IPS DF 6.9 (cell line): ENCODE measurements around the gene BLM.
"Not testable (repeated sequence)": the region's sequence is repeated elsewhere in the genome, so short reads cannot be mapped to it uniquely, and the experiment has no call there.

ENCODE experiments used
- DNase-seq: peaks from one replicate; pipeline ENCODE4 v3.0.0-alpha.2; 2013; ENCODE audit warnings: low read depth, low spot score
- H3K27ac ChIP-seq: one replicate; pipeline ENCODE4 v1.5.1; 2013; ENCODE audit warnings: low read length, control low read depth
- H3K27me3 ChIP-seq: 2 replicates; pipeline ENCODE4 v1.6.1; 2013; ENCODE audit warnings: mild to moderate bottlenecking, low read length; ENCODE audit not compliant: control insufficient read depth, insufficient read depth
- H3K36me3 ChIP-seq: 2 replicates; pipeline ENCODE4 v1.6.1; 2013; ENCODE audit warnings: low read length; ENCODE audit not compliant: control insufficient read depth, insufficient read depth
- H3K4me1 ChIP-seq: 2 replicates; pipeline ENCODE4 v1.6.1; 2013; ENCODE audit warnings: low read length; ENCODE audit not compliant: control insufficient read depth, insufficient read depth
- H3K4me3 ChIP-seq: 2 replicates; pipeline ENCODE4 v1.5.1; 2013; ENCODE audit warnings: mild to moderate bottlenecking, low read length
- H3K9me3 ChIP-seq: 2 replicates; pipeline ENCODE4 v1.6.1; 2013; ENCODE audit warnings: low read length, inconsistent platforms; ENCODE audit not compliant: control insufficient read depth, insufficient read depth
- WGBS: extraction: QIAGEN DNeasy Blood & Tissue Kit; methylation state at CpG from one replicate; pipeline ENCODE4 v1.1.7; 2013; ENCODE audit warnings: mixed read lengths, missing lambda C conversion rate; ENCODE audit not compliant: insufficient read length, insufficient coverage; 5-methylcytosine and 5-hydroxymethylcytosine counted together

Gene BLM

DNA sequence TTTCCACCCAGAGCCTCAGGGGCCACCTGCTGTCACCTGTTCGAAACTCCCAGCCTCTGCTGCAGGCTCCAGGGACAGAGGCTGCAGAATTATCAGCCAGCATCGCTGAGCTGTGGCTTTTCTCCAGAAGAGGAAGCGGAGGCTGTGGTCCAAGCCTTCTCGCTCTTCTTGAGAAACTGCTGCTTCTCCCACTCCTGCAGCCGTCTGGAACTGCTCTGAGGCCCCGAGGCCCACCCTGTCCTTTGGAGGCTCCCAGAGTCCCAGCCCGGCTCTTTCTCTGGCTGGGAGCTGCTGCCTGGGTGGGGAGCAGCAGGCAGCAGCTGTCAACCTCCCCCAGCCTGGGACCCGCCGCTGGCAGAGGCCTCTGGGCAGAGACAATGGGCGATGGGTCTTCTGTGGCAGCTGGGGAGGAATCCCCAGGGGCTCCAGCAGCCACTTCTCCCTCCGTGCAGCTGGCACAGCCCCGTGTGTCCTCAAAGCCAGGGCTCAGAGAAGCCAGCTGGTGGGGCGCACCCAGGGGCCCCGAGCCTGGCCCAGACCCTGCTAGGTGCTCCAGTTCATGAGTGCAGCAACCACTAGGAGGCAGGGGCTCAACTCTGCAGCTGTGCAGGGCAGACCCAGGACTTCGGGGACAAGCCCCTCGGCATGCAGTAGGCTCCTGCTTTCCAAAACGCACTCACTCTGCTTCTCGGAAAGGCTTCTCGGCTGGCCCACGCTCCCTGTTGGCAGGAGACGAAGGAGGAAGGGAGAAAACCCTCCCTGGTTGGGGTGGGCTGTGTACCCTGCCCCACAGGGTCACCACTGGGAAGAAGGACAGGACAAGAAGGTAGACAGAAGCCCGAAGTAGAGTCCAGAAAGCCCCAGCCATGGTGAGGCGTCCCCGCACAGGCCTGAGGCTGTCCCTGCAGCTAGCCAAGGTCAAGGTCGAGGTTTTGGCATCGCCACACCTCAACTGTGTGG, 101.4 kb downstream of the BLM start:
- WGBS: no CpG with 5 or more reads among the region's 26 CpGs
- no peaks in the 10 kb centered on the region for H3K27me3 ChIP-seq
- no peak for DNase-seq
- H3K9me3 ChIP-seq: no peaks in the 10 kb centered on the region
- peaks cover 9% of the 10 kb centered on the region for H3K4me1 ChIP-seq
- no peak overlapping the region for H3K27ac ChIP-seq
- H3K36me3 ChIP-seq: no peaks in the 10 kb centered on the region; the same call in 1 of the 2 replicates
- no peak overlapping the region for H3K4me3 ChIP-seq

DNA sequence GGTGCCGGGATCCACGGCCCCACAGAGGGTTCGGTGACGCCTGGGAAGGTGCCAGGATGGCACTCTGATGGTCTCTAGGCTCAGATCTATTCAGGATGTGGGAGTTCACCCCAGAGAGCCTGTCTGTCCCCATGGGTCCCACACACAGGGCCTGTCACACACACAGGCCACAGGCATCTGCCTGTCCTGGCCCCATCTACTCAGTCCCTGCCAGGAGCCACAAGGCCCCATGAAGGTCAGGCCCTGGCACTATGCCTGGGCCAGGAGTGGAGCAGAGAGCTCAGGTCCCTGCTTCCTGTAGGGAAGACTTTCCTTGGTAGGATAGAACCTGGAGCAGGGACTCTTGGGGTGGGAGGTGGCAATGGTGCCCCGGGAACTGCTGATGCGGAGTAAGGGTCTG, 102.2 kb downstream of the BLM start:
- Histone ChIP-seq H3K4me1 (peaks cover 7% of the 10 kb centered on the region), H3K9me3 (no peaks in the 10 kb centered on the region), H3K27ac (no peak overlapping the region), H3K4me3 (no peak overlapping the region), H3K36me3 (no peaks in the 10 kb centered on the region), H3K27me3 (no peaks in the 10 kb centered on the region)
- DNase-seq: no peak
- no CpG with 5 or more reads among the region's 6 CpGs for WGBS

DNA sequence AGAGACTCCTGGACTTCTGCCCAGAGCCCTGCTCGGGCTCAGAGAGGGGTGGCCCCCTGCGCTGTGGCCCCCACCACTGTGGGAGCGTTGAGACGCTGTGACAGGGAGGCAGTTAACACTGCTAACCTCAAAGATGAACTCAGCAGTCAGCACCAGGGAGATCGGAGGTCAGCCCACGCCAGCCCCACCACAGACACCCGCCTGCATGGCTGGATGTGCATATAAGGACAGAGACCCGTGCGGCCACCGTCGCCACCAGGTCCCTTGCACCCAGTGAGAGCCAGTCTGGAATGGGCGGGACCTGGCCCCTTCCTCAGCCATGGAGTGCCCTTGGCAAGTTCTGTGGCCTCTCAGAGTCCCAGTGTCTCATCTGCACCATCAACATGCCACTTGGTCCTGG, 102.7 kb downstream of the BLM start:
- no peaks in the 10 kb centered on the region for H3K9me3 ChIP-seq
- peaks cover 6% of the 10 kb centered on the region; the same call in 1 of the 2 replicates for H3K4me1 ChIP-seq
- no peaks in the 10 kb centered on the region for H3K36me3 ChIP-seq
- H3K27ac ChIP-seq: no peak overlapping the region
- no peaks in the 10 kb centered on the region for H3K27me3 ChIP-seq
- H3K4me3 ChIP-seq: no peak overlapping the region
- WGBS: no CpG with 5 or more reads among the region's 12 CpGs
- no peak for DNase-seq

DNA sequence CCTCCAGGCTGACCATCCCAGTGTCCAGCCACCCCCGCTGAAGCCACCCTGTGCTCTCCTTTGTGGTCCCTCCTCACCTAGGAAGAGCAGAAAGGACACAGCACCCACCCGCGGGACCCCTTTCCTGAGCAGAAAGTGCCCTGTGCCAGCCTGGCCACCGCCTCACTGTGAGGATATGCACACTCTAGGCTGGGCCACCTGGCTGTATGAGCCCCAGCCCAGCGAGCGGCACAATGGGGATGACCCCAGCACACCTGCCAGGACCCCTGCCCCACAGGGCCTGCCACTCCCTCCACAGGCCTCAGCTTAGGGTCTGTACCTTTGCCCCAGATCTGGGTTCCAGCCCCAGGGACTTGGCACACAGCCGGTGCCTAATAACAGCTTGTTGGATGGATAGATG, 103.3 kb downstream of the BLM start:
- no peak overlapping the region for H3K4me3 ChIP-seq
- no peak for DNase-seq
- no CpG with 5 or more reads among the region's 7 CpGs for WGBS
- no peaks in the 10 kb centered on the region for H3K9me3 ChIP-seq
- peaks cover 6% of the 10 kb centered on the region; the same call in 1 of the 2 replicates for H3K4me1 ChIP-seq
- no peak overlapping the region for H3K27ac ChIP-seq
- H3K27me3 ChIP-seq: no peaks in the 10 kb centered on the region
- H3K36me3 ChIP-seq: no peaks in the 10 kb centered on the region

DNA sequence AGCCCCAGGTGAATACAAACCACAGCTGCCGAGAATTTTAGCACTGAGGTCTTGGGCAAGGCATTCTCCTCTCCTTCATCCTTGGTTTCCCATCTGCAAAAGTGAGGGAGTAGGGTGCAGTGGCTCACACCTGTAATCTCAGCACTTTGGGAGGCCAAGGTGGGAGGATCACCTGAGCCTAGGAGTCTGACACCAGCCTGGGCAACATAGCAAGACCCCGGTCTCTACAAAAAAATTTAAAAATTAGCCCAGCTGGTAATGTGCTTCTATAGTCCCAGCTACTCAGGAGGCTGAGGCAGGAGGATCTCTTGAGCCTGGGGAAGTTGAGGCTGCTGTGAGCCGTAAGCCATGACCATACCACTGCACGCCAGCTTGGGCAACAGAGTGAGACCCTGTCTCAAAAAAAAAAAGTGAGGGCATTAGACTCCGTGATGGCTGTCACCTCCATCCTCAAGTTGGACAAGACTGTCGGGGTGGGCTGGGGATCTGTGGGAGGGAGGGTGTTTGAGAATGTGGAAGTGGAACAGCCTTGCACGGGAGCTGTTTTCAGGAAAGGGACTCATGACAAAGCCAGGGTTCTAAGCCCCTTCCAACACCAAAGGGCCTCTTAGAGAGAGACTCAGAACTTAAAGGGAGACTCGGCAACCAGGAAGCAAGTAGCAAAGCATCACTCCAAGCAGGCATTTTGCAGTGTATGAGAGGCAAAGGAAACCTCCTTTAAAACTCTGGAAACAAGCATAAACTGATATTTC, 105.2 kb downstream of the BLM start:
- no CpG with 5 or more reads among the region's 8 CpGs for WGBS
- H3K27me3 ChIP-seq: no peaks in the 10 kb centered on the region
- H3K4me1 ChIP-seq: peaks cover 5% of the 10 kb centered on the region; the same call in 1 of the 2 replicates
- H3K4me3 ChIP-seq: no peak overlapping the region
- no peak overlapping the region for H3K27ac ChIP-seq
- H3K9me3 ChIP-seq: no peaks in the 10 kb centered on the region
- H3K36me3 ChIP-seq: no peaks in the 10 kb centered on the region
- DNase-seq: no peak

DNA sequence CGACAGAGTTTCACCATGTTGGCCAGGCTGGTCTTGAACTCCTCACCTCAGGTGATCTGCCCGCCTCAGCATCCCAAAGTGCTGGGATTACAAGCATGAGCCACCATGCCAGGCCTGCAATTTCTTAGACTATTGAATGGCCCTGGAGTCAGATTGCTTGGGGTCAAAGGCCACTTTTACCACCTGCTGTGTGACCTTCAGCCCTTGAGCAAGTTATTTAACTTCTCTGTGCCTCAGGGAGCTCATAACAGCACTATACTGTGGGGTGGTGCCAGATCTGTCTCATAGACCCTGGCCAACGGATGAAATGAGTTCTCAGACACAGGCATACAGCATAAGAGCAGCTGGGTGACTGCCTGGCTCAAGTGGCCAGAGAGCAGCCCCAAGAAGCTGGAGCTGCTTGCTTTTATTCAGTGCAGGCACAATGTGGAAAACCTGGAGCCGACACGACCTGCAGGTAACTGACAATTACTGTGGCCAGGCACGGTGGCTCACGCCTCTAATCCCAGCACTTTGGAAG, 106.4 kb downstream of the BLM start:
- no CpG with 5 or more reads among the region's 7 CpGs for WGBS
- Histone ChIP-seq H3K27me3 (no peaks in the 10 kb centered on the region), H3K4me1 (no peaks in the 10 kb centered on the region), H3K9me3 (no peaks in the 10 kb centered on the region), H3K27ac (no peak overlapping the region), H3K4me3 (no peak overlapping the region), H3K36me3 (no peaks in the 10 kb centered on the region)
- no peak for DNase-seq

DNA sequence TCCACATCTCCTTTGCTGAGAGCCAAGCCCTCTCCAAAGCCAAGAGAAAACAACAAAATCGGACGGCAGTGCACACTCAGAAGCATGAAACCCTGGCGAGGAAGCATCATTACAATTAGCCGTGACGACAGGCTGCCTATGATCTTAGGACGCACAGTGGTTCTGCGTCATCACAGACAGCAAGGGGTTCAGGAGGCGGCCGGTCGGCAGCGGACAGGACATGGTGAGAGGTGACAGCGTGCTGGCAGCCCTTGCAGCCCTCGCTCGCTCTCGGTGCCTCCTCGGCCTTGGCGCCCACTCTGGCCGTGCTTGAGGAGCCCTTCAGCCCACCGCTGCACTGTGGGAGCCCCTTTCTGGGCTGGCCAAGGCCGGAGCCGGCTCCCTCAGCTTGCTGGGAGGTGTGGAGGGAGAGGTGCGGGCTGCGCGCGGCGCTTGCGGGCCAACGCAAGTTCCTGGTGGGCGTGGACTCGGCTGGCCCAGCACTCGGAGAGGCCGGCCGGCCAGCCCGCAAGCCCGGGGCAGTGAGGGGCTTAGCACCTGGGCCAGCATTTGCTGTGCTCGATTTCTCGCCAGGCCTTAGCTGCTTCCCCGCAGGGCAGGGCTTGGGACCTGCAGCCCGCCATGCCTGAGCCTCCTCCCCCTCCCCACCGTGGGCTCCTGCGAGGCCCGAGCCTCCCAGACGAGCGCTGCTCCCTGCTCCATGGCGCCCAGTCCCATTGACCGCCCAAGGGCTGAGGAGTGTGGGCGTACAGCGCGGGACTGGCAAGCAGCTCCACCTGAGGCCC, 108.2 kb downstream of the BLM start:
- not testable (repeated sequence) for H3K36me3 ChIP-seq, H3K9me3 ChIP-seq, H3K27me3 ChIP-seq, H3K4me3 ChIP-seq, H3K4me1 ChIP-seq, H3K27ac ChIP-seq, DNase-seq
- no CpG with 5 or more reads among the region's 49 CpGs for WGBS

DNA sequence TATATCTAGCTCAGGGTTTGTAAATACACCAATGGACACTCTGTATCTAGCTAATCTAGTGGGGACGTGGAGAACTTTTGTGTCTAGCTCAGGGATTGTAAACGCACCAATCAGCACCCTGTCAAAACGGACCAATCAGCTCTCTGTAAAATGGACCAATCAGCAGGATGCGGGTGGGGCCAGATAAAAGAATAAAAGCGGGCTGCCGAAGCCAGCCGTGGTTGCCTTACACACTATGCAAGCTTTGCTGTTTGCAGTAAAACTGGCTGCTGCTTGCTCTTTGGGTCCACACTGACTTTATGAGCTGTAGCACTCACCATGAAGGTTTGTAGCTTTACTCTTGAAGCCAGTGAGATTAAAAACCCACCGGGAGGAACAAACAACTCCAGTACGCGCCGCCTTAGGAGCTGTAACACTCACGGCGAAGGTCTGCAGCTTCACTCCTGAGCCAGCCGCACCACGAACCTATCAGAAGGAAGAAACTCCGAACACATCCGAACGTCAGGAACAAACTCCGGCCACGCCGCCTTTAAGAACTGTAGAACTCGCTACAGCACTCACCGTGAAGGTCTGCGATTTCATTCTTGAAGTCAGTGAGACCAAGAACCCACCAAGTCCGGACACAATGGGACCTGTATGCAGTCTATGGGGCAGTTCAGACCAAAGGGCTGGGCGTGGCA, 109.2 kb downstream of the BLM start:
- not testable (repeated sequence) for H3K9me3 ChIP-seq, H3K27ac ChIP-seq, DNase-seq, H3K4me1 ChIP-seq, H3K36me3 ChIP-seq, H3K4me3 ChIP-seq, H3K27me3 ChIP-seq
- WGBS: no CpG with 5 or more reads among the region's 26 CpGs

DNA sequence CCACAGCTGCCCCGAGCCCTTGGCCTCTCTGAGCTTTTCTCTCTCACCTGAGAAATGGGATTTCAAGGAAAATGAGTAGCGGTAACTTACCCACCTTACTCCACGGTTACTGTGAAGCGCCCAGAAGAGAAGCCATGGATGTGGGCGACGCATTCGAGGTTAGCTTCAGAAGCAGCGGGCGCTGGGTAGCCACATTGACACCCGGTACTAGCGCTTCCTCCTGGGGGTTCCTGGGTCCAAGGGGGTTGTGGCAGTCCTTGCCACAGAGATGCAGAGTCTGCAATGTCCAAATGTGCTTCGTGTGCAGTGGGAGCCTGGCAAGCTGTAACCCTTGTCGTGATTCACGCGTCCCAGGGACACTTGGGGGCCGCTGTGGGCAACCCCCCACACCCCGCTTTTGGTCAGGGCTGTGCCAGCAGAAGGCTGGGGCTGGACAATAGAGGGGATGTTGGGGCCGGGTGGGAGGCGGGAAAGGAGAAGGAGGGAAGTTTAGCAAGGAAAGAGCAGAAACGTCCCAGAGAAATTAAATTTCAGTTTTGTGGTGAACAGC, 109.8 kb downstream of the BLM start:
- Histone ChIP-seq H3K27ac (no peak overlapping the region), H3K4me1 (no peaks in the 10 kb centered on the region), H3K27me3 (no peaks in the 10 kb centered on the region), H3K36me3 (no peaks in the 10 kb centered on the region), H3K9me3 (no peaks in the 10 kb centered on the region), H3K4me3 (no peak overlapping the region)
- WGBS: no CpG with 5 or more reads among the region's 20 CpGs
- no peak for DNase-seq
